ENCODE data around the gene CERK.

The CERK gene

GRCh38 chr22:46699091-46699490 lies 39.0 kb downstream of the CERK start:
- no peak for DNase-seq (ENCODE audit: low spot score)

- no peak for DNase-seq (ENCODE audit: low spot score)
These were observed 40.1 kb downstream of the CERK start for GRCh38 chr22:46697811-46698515.

GRCh38 chr22:46696614-46697013 lies 41.4 kb downstream of the CERK start:
- no peak for DNase-seq (ENCODE audit: low spot score)

- no peak for DNase-seq (ENCODE audit: low spot score)
These were observed 41.9 kb downstream of the CERK start for GRCh38 chr22:46696229-46696518.

GRCh38 chr22:46695346-46696228 lies 42.5 kb downstream of the CERK start:
- no peak for DNase-seq (ENCODE audit: low spot score)

GRCh38 chr22:46694416-46695170 lies 43.5 kb downstream of the CERK start:
- no peak for DNase-seq (ENCODE audit: low spot score)

- no peak for DNase-seq (ENCODE audit: low spot score)
These were observed 44.2 kb downstream of the CERK start for GRCh38 chr22:46693634-46694415.

- DNase-seq (ENCODE audit: low spot score) = no peak
These were observed 46.5 kb downstream of the CERK start for GRCh38 chr22:46691571-46691970.

- DNase-seq (ENCODE audit: low spot score) = no peak
These were observed 47.9 kb downstream of the CERK start for GRCh38 chr22:46690146-46690545.

- no peak for DNase-seq (ENCODE audit: low spot score)
These were observed 49.1 kb downstream of the CERK start for GRCh38 chr22:46688949-46689348.

- no peak for DNase-seq (ENCODE audit: low spot score)
These were observed 50.6 kb downstream of the CERK start for GRCh38 chr22:46687460-46687859.

- DNase-seq (ENCODE audit: low spot score) = no peak
These were observed 51.0 kb downstream of the CERK start for GRCh38 chr22:46687048-46687444.

- no peak for DNase-seq (ENCODE audit: low spot score)
These were observed 51.6 kb downstream of the CERK start for GRCh38 chr22:46686221-46687047.

- DNase-seq (ENCODE audit: low spot score) = no peak
These were observed 53.3 kb downstream of the CERK start for GRCh38 chr22:46684706-46685105.

GRCh38 chr22:46682011-46682731 lies 55.9 kb downstream of the CERK start:
- no peak for DNase-seq (ENCODE audit: low spot score)

GRCh38 chr22:46681010-46681409 lies 57.0 kb downstream of the CERK start:
- no peak for DNase-seq (ENCODE audit: low spot score)

GRCh38 chr22:46679706-46680269 lies 58.3 kb downstream of the CERK start:
- DNase-seq (ENCODE audit: low spot score) = no peak

GRCh38 chr22:46678785-46679700 lies 59.0 kb downstream of the CERK start:
- DNase-seq (ENCODE audit: low spot score) = no peak
